COLO829 (cell line): Measurements from ENCODE around the gene TEKT3.

Experiments used
- DNase-seq: peaks from one replicate; pipeline ENCODE4 v3.0.0; 2012; ENCODE audit warnings: low spot score

TEKT3 gene

DNA sequence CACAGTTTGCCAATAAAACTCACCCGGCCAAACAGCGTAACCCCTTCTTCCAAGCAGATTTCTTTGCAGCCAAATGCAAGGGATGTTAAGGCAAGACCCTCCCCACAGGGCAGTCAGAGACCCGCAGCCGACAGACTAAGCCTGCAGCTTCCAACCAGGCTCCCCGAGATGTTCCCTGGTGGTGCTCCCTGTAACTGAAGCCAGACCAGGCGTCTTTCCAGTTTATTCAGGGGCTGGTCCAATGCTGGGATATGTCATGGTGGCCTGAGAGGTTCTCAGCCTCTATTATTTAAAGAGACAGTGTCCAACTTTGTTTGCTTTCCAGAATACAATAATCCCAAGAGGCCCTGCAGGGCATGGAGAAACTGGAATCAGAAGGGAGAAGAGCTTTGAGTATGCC, 76.3 kb downstream of the TEKT3 start, which contains the start of gene PMP22:
Gene PMP22 (minus strand): TSS at position 196 of the 400 bp plus-strand sequence. CDS start 4,599 bp downstream, outside the sequence.
- DNase-seq: no peak

- no peak for DNase-seq
These were observed 76.9 kb downstream of the TEKT3 start for GRCh38 chr17:15264542-15264941.

DNA sequence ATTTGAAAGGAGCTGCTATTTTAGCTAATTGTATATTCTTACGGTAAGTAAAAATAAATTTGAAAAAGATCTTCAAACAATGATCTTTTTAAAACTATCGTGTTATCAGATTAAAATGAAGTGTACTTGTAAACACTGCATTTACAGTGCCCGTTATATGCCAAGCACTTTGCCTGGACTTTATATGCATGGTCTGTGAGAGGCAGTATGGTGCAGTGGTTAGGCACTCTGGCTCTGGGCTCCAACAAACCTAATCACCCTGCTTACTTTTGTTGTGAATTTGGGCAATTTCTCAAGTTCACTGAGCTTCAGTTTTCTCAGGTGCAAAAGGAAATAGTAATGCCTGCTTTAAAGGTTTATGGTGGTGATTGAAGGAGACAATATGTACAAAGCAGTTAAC, 77.7 kb downstream of the TEKT3 start:
- no peak for DNase-seq

- peak; percentile 71 for DNase-seq
These were observed 78.2 kb downstream of the TEKT3 start for GRCh38 chr17:15263206-15263579.

- DNase-seq: peak; percentile 93
These were observed 78.8 kb downstream of the TEKT3 start for GRCh38 chr17:15262291-15263205.

DNA sequence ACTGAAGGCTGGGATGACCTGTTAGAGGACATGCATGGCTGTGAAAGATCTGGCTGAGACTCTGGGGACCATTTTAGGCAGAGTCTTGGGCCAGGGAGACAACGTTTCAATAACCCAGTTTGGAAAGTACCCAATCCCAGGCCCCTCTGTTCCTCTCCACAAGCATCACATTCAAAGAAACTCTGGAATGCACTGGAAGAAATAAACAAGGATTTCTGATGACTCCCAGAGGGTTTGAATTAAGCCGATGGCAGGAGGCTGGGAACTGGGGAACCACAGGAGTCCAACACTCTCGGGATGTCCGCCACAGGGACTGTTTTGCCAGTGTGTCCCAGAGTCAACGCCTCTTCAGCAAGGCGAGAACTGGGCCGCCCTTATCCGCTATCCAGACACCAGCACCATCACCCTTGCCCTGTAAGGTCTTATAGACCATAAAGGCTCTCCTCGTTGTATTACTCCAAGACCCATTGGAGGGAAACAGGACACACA, 79.6 kb downstream of the TEKT3 start:
- DNase-seq: no peak

DNA sequence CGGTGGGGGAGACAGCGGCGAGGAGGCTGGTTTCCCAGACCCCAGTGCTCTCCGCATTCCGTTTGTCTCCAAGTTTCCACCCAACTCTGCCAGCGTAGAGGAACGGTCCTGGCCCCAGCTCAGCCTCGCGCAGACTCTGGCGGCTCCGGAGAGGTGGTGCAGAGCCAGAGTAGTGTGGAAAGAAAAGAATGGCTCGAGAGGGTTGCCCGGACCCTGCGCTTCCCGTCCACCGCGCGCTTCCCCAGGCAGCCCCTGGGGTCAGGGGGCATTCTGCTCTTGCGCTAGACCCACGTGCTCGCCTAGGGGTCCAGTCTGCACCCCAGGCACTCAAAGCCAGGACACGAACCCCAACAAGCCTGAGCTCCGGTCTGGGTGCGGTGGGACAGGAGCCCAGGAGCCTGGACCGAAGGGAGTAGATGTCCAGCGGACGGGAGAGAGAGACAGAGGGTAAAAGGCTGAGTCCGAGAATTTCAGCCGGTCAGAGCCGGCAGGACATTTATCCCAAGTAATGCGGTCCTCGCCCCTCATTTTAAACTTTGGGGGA, 80.1 kb downstream of the TEKT3 start:
- DNase-seq: peak; percentile 42

DNA sequence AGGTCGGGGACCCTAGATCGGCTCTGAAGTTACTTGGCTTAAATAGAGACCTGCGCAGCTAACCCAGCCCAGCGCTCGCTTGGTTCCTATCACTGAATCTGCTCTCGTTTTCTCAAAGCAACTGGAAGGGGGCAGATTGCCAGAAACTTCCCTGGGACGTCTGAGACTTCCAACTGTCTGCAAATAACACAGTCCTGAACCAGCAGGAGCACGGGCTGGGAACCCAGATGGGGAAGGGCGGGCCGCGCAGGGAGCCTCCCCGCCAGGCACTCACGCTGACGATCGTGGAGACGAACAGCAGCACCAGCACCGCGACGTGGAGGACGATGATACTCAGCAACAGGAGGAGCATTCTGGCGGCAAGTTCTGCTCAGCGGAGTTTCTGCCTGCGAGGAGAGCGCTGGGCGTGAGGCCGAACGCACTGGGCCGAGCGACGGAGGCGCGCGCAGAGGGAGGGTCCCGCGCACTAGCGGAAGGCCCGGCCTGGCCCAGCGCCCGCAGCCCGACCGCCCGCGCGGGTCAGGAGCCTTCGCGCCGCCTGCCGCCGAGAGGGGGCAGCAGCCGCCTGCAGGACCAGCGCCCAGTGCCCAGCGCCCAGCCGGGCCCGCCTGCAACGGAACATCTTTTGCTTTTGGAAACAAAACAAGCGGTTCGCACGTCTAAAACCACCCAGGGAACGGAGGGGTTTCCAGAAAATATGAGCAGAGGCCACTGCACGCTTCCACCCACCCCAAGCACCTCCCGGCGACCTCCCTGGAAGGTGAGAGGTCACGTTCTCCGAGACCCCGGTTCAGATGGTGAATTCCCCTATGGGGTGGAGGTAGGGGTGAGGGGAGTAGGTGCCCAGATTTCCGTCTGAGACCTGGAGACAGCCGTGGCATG, 80.8 kb downstream of the TEKT3 start:
- peak; percentile 79 for DNase-seq

GRCh38 chr17:15257796-15258512, 83.4 kb downstream of the TEKT3 start:
- DNase-seq: no peak

- peak; percentile 80 for DNase-seq
These were observed 84.1 kb downstream of the TEKT3 start for GRCh38 chr17:15257258-15257788.

DNA sequence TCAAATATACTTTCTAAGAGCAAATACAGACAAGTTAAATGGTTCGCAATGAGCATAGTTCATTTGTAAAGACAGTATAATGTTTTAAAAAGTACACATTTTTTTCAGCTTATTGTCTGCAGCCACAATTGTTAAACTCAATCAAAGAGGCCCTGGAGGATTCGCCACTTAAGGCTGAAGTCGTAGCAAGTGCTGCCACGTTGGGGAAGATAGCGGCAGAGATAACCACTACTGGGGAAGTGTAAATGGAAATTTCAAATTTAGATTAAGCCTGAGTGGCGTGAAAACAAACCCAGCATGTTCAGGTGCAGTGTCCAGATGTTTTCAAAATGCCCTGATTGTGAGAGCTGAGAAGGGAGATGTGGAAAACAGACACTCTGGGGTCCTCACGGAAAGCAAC, 84.7 kb downstream of the TEKT3 start:
- DNase-seq: no peak

GRCh38 chr17:15255713-15256454, 85.5 kb downstream of the TEKT3 start:
- DNase-seq: no peak
